H4 (cell line): Measurements from ENCODE around the gene DCT. TPM values are rescaled to one million over a fixed set of nuclear protein-coding genes. Genes with fewer than 3 reads are reported as not detected.

ENCODE experiments used
- DNase-seq: peaks from one replicate; pipeline ENCODE4 v3.0.0-alpha.2; 2015; ENCODE audit warnings: low spot score
- total RNA-seq: library from RNA; depleted of rRNA; stranded (reverse); fragments of >200 nt; shearing (Covaris generic); gene quantifications from 2 replicates; pipeline ENCODE4 v1.2.3, GENCODE V29; 2014

Gene DCT
- total RNA-seq, 1 experiment from 2014 or later: 0.14 TPM

- no peak for DNase-seq
These were observed 25.1 kb downstream of the DCT start for GRCh38 chr13:94454334-94454733.

DNA sequence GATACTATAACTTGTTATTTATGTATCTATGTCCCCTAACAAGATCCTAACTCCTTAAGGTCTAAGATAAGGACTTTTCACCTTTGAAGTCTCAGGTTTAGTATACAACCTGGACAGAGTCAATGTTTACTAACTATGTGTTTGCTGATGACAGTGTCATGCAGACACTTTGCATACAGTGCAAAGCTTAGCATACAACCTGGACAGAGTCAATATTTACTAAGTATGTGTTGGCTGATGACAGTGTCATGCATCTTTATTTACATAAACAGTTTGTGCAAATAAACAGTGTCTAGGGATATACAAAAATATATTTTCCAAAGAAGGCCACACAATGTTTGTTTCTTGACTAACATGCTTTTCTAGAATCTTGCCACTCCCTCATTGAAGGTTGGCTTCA lies 34.7 kb downstream of the DCT start:
- no peak for DNase-seq

- DNase-seq: peak; percentile 10
These were observed 43.8 kb downstream of the DCT start for GRCh38 chr13:94435604-94436226.

- DNase-seq: no peak
These were observed 46.2 kb downstream of the DCT start for GRCh38 chr13:94433055-94433961.

DNA sequence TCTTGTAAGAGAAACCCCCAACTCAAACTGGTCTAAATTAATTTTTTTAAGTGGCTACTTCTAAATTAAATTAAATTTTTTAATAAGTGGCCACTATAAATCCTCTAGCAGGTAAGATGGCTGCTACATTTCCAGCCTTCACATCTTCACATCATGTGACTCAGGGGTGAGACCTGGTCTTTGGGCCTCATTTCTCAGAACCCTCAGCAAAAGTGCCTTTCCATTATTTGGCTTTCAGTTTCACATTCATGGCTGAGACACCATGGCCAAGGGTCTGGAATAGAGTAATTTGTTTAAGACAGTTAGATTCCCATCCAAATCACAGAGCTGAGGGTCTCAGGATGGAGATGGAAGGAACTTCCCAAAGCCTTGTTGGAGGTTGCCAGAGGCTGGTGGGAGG lies 47.5 kb downstream of the DCT start:
- DNase-seq: no peak

- no peak for DNase-seq
These were observed 47.9 kb downstream of the DCT start for GRCh38 chr13:94431574-94431973.

GRCh38 chr13:94427313-94427953 lies 52.0 kb downstream of the DCT start:
- DNase-seq: no peak

DNA sequence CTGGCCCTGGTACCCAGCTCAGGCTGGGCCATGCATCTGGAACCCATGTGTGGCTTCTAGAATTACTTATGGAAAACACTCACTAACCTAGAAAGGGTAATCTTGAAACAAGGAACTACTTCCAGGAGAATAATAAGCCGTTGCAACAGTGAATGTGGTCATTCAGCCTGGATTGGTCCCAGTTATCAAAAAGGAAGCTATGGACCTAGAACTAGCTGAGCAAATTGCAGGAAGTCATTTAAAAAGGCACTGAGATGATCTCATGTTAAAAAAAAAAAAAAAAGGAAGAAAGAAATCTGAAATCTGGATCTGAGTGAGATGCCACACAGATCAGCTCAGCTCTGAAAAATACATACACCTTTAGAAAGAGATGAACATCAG lies 59.6 kb downstream of the DCT start:
- no peak for DNase-seq

DNA sequence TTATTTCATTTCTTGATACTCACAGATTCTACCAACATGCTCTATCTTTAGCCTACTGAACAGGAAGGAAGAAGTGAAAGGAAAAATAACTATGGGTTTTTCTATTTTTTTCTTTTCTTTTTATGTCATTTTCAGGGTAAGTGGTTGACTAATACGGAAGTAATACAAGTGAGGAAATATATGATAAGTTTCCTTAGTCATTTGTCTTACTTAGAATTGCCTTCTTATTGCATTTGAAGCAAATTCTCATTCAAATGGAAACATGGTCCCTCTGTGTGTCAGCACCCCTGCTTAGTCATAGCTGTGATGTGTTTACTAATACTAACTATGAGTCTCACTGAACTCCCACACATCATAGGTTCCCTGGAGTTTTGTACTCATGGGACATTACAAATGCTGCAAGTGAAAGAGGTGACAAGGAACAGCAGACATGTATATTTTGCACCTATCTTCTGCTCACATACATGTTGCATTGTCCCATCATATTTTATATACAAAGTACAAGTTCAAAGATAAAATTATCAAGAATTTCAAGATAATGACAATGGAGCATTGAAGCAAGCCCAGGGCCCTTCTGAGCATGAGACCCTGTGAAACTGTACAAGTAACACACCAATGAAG lies 60.1 kb downstream of the DCT start:
- no peak for DNase-seq

DNA sequence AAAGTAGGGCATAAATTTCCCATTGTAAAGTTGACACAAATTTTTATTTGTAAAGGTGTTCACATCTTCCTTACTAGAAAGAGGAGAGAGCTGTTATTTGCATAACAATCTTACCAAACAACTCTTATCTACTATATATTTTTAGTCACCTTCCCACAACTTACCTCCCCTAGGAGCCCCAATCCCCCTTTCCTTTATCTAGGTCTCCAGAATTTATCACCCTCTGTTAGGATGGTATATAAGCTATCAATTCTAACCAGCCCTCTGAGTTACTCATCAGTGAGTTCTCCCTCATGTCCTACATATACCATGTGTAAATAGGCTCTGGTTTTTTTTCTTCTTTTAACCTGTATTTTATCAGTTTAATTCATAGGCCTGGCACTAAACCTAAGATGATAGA lies 62.2 kb downstream of the DCT start:
- no peak for DNase-seq

GRCh38 chr13:94416454-94417080 lies 62.9 kb downstream of the DCT start:
- DNase-seq: peak; percentile 40

DNA sequence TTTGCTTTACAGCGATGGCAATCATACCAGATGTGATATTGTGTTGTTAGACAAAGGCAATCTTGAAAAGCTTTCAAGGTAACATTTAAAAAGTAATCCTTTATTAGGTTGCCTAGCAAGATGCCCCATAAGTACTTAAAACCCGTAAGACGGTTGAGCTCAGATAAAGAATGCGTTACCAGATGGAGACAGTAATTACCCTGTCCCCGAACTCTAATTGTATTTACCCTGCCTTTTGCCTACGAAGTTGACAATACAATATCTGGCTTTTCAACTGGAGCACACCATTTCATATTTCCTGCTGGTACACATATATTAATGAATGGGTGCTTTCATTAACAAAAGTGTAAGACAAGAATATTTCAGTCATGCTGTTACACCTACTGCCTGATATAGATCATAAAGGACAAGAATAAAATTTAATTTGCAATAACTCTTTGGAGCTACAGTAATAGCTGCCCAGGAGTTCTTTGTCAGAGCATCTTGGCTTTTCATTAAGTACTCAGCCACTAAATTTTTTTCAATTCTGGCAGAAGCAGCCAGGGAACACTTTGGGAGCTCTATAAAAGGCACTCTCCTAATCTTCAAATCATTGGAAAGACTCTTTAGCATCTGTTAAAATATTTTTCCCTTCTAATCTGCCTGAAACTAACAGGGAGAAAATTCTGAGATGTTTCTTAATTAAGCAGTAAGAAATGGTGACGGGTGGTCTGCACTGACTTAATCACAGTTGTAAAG lies 63.8 kb downstream of the DCT start:
- no peak for DNase-seq

DNA sequence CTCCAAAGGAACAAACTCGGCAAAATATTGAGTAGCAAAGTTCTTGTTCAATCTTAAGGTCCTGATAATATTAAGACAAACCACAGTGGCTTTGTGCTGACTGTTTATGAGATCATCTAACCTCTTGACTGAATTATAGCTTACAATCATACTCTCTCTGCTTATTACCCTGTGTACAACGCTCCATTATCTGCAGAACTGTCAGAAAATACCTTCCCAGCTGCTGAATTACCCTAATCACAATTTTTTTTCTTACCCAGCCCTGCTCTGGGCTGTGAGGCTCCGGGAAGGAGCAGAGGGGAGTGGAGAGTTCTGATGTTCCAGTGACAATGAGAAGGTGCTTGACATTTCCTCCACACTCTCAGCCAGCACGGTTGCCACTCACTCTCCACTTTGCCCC lies 64.8 kb downstream of the DCT start:
- DNase-seq: no peak

- DNase-seq: no peak
These were observed 65.3 kb downstream of the DCT start for GRCh38 chr13:94414141-94414540.

DNA sequence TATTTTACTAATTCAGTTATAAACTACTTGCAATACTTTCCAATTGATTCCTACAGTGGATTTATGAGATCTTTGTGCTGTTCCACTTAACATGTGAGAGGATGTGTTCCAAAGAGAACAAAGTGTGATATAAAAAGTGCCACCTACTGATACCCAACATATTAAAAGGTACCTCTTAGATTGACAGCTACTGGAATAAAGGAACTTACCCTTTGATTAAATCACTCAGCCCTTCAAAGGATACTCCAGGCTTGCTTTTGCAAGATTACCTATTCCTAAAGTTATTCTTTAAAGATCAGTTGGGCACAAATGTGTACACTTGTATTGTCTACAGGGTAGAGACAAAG lies 65.9 kb downstream of the DCT start:
- no peak for DNase-seq

GRCh38 chr13:94412870-94413597 lies 66.4 kb downstream of the DCT start:
- DNase-seq: no peak

GRCh38 chr13:94411747-94412146 lies 67.7 kb downstream of the DCT start:
- DNase-seq: no peak

DNA sequence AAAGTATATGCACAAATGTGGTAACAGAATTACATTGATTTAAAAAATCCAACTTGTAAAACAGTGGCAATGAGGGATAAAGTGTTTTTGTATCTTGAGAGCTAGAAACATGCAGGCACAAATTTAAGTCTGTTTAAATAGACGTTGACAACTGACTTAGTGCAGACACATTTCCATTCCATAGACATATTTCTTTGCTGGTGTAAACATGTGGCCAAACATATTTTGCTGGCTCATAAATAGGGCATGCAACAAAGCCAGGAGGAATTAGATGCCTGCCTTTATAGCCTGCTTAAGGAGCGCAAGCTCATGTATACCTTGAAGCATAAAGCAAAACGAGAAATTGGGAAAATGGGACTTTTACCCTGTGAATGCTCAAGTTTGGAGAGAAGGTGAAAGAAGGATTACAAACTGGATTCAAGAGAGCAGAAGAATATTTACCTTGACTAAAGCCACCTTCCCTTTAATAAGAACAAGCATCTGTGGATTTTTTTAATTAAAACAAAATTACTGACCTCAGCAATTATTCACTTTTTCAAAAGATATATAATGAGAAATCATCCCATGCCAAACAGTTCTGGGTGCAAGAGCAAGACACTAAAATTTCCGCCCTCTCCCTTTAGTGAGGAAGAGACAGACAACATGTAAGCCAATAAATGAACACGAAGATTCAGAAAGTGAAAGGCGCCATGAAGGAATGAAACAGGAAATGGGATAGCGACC lies 71.0 kb downstream of the DCT start:
- no peak for DNase-seq

- DNase-seq: no peak
These were observed 78.6 kb downstream of the DCT start for GRCh38 chr13:94400874-94401273.

- DNase-seq: no peak
These were observed 79.7 kb downstream of the DCT start for GRCh38 chr13:94399812-94400211.
